Colonic mucosa (tissue), 4 donors: ENCODE measurements around the gene GALNT18. TPM values are rescaled to one million over a fixed set of nuclear protein-coding genes. Genes with fewer than 3 reads are reported as not detected.

Experiments used
- DNase-seq: peaks from one replicate; pipeline ENCODE4 v3.0.0-alpha.2; 2020
- H3K27ac ChIP-seq: fragments of 200-600 bp; one replicate; pipeline ENCODE4 v1.8.0; 2021
- H3K27me3 ChIP-seq: fragments of 200-600 bp; one replicate; pipeline ENCODE4 v1.8.0; 2021
- H3K36me3 ChIP-seq: fragments of 200-600 bp; one replicate; pipeline ENCODE4 v1.8.0; 2021
- H3K4me1 ChIP-seq: fragments of 200-600 bp; one replicate; pipeline ENCODE4 v1.8.0; 2021; ENCODE audit warnings: mild to moderate bottlenecking
- H3K4me3 ChIP-seq: fragments of 200-600 bp; one replicate; pipeline ENCODE4 v1.8.0; 2021
- H3K9ac ChIP-seq, 2 donors: one replicate each; pipeline ENCODE4 v1.7.0; 2013; ENCODE audit warnings: control low read depth in 2 of 2, low read depth in 2 of 2, low read length in 2 of 2
- H3K9me3 ChIP-seq: fragments of 200-600 bp; one replicate; pipeline ENCODE4 v1.8.0; 2021
- CTCF ChIP-seq: fragments of 200-600 bp; IDR thresholded peaks from one replicate; pipeline ENCODE4 v1.8.0; 2022; ENCODE audit warnings: antibody characterized with exemption, mild to moderate bottlenecking
- intact Hi-C: fragments of 100-400 bp; cut with DNase I; formaldehyde crosslinking; loops from one replicate; pipeline ENCODE4 v1.14.1; 2022
- total RNA-seq, 2 donors: library from RNA; stranded (reverse); fragmentation: NEBNext Ultra II Directional in 1 of 2; extraction: Animal tissue kit (Norgen Biotek cat#: 25700) in 1 of 2; gene quantifications; one replicate each; pipeline ENCODE4 v1.2.1, GENCODE V29; 2021
- donor health status: healthy.
- donor health status: DM: no; HTN: no; CAD: no.
- donor health status: DM: no; HTN: no; CAD: no.

The GALNT18 gene
- total RNA-seq, 2 donors from 2014 or later = 3.6 to 8.3 TPM

GRCh38 chr11:11351042-11351586, 270.7 kb downstream of the GALNT18 start:
- Histone ChIP-seq H3K27me3 (no peaks in the 10 kb centered on the region), H3K4me1 (no peaks in the 10 kb centered on the region), H3K27ac (no peak overlapping the region), H3K9me3 (no peaks in the 10 kb centered on the region), H3K9ac (no peak overlapping the region), H3K36me3 (no peaks in the 10 kb centered on the region), H3K4me3 (no peak overlapping the region)
- DNase-seq = no peak
- intact Hi-C loops = no loop called here
- TF ChIP-seq CTCF = no peak

GRCh38 chr11:11349870-11350337, 271.9 kb downstream of the GALNT18 start:
- H3K9ac ChIP-seq = no peak overlapping the region
- H3K4me3 ChIP-seq = no peak overlapping the region
- H3K9me3 ChIP-seq = no peaks in the 10 kb centered on the region
- H3K27me3 ChIP-seq = no peaks in the 10 kb centered on the region
- intact Hi-C loops = no loop called here
- no peaks in the 10 kb centered on the region for H3K36me3 ChIP-seq
- TF ChIP-seq CTCF = no peak
- DNase-seq = peak; percentile 18
- no peaks in the 10 kb centered on the region for H3K4me1 ChIP-seq
- no peak overlapping the region for H3K27ac ChIP-seq

- Histone ChIP-seq H3K36me3 (no peaks in the 10 kb centered on the region), H3K27me3 (no peaks in the 10 kb centered on the region), H3K9me3 (no peaks in the 10 kb centered on the region), H3K4me1 (no peaks in the 10 kb centered on the region), H3K27ac (no peak overlapping the region), H3K9ac (no peak overlapping the region), H3K4me3 (no peak overlapping the region)
- intact Hi-C loops = no loop called here
- no peak for TF ChIP-seq CTCF
- no peak for DNase-seq
Observed at GRCh38 chr11:11349106-11349825, 272.5 kb downstream of the GALNT18 start.

- no peaks in the 10 kb centered on the region for H3K36me3 ChIP-seq
- intact Hi-C loops = no loop called here
- no peak overlapping the region for H3K27ac ChIP-seq
- TF ChIP-seq CTCF = no peak
- H3K4me3 ChIP-seq = no peak overlapping the region
- no peak for DNase-seq
- H3K4me1 ChIP-seq = no peaks in the 10 kb centered on the region
- no peaks in the 10 kb centered on the region for H3K9me3 ChIP-seq
- H3K27me3 ChIP-seq = no peaks in the 10 kb centered on the region
- no peak overlapping the region for H3K9ac ChIP-seq
Observed at GRCh38 chr11:11348303-11348702, 273.5 kb downstream of the GALNT18 start.

- intact Hi-C loops = no loop called here
Observed at GRCh38 chr11:11347592-11347991, 274.2 kb downstream of the GALNT18 start.

More at GRCh38 chr11:11347592-11347991, 274.2 kb downstream of the GALNT18 start:
- Histone ChIP-seq H3K4me3 (no peak overlapping the region), H3K36me3 (no peaks in the 10 kb centered on the region), H3K9ac (no peak overlapping the region), H3K27me3 (no peaks in the 10 kb centered on the region), H3K27ac (no peak overlapping the region), H3K4me1 (no peaks in the 10 kb centered on the region), H3K9me3 (no peaks in the 10 kb centered on the region)
- peak; percentile 21 for DNase-seq
- no peak for TF ChIP-seq CTCF
